Stimulated activated CD4-positive, alpha-beta T cell treated with anti-CD3 and anti-CD28 coated beads, Interleukin-1b, Interleukin-23, amount 100 ng/mL, for 1 hour (primary cell): ENCODE data around the gene PDE1C.
"Not testable (repeated sequence)": the region's sequence is repeated elsewhere in the genome, so short reads cannot be mapped to it uniquely, and the experiment has no call there.

Source experiments
- DNase-seq, 2 donors: peaks; one replicate each; pipeline ENCODE4 v3.0.0-alpha.2; 2020; ENCODE audit warnings: low read depth in 2 of 2

Gene PDE1C

GRCh38 chr7:32043688-32044087 is 26.5 kb downstream of the PDE1C start:
- no peak for DNase-seq

DNA sequence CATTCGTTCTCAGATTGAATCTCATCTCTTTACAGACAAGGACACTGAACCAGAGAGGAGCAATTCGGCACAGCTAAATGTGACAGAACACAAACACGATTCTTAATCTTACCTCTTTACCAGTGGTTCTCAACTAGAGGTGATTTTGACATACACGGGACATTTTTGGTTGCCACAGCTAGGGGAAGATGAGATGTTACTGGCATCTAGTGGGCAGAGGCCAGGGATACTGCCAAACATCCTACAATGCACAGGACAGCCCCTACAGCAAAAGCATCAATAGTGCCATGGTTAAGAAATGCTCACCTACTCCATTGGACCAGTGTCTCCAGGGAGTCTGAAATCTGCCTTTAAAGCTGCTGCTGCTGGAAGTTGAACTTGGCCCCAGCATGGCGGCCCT is 27.3 kb downstream of the PDE1C start:
- DNase-seq = no peak

GRCh38 chr7:32039000-32039756 is 31.0 kb downstream of the PDE1C start:
- no peak for DNase-seq

- DNase-seq = no peak
Observed at GRCh38 chr7:32037650-32038198, 32.5 kb downstream of the PDE1C start.

GRCh38 chr7:32036557-32036956 is 33.6 kb downstream of the PDE1C start:
- no peak for DNase-seq

GRCh38 chr7:32034052-32034451 is 36.2 kb downstream of the PDE1C start:
- DNase-seq = no peak

DNA sequence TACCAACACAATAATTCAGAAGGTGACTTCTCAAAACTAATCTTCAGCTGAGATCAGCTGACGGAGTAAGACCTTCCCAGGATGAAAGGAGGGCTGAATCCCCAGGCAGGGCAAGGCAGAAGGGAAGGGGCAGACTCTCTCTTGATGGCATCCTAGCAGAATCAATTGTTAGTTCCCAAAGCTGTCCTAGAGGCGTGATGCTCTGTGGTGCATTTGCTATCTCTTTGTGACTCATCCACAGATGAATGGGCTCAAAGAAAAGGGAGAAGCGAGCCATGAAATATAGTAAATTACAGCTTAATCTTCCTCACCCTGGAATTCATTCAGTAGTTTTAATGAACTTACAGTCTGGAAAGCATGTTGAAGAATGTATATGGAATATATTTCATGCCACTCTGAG is 37.2 kb downstream of the PDE1C start:
- DNase-seq = no peak

DNA sequence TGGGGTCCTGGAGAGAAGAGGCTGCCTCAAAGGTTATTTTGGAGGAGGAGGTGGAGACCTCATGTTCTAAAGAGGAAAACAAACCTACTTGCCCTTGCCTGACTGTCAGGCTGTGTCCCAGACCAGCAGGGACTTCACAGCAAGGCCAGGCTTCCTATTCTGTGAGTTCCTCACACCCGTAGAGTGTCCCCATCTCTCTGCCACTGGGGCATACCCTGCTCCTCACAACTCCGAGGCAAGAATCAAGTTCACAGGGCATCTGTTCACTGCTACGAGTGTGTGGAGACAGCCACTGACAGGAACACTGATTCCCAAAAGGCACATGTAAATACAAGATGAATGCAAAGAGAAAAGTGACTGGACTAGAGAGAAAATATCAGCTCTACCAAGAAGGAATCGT is 38.0 kb downstream of the PDE1C start:
- DNase-seq = no peak

DNA sequence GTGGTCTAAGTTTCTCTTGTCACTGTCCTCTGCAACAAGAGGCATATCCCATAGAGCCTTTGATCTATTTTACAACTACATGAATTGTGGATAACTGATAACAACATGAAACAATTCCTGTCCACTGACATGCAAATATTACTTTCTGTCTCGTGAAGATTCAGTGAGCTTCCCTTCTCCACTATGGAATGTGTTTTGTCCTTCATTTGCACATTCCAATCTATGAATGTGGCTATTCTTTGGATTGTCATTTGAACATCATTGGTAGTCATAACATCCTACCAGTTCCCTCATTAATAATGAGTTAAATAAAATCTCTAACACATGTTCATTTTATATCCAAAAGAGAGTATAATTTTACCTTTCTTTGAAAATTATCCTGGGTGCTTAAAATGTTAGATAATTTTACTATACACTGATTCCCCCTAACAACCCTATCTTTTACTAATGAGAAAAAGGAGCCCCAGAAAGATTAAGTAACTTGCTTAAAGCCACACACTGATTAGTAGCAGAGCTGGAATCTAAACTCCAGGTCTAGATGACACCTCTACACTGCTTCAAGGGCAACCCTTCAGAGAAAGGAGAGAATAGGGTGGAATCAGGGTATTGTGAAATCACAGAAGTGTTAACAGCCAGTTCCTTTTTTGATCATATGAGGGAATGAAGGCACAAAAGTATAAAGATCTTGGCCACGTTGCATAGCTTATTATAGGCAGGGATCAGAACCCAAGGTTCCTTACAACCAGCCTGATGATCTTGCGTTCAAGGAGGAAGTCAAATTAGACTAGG is 39.1 kb downstream of the PDE1C start:
- DNase-seq = no peak

DNA sequence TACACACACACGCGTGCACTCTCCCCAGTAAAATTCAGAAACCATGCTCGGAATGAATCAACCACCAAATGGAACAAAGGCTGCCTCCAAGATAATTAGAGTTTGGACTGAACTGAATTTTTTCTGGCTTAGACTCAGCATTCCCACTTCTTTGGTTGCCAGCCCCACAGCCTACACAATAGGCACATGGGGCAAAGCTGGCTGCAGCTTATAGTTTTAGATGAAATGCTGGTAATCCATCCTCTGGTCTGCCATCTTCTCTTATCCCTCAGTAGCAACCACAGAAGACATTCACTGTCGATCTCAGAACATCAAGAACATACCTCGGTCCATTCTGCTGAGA is 44.2 kb downstream of the PDE1C start:
- DNase-seq = no peak

GRCh38 chr7:32025381-32026082 is 44.7 kb downstream of the PDE1C start:
- DNase-seq = no peak

- no peak for DNase-seq
Observed at GRCh38 chr7:32023376-32023775, 46.8 kb downstream of the PDE1C start.

- DNase-seq = no peak
Observed at GRCh38 chr7:32022966-32023365, 47.2 kb downstream of the PDE1C start.

DNA sequence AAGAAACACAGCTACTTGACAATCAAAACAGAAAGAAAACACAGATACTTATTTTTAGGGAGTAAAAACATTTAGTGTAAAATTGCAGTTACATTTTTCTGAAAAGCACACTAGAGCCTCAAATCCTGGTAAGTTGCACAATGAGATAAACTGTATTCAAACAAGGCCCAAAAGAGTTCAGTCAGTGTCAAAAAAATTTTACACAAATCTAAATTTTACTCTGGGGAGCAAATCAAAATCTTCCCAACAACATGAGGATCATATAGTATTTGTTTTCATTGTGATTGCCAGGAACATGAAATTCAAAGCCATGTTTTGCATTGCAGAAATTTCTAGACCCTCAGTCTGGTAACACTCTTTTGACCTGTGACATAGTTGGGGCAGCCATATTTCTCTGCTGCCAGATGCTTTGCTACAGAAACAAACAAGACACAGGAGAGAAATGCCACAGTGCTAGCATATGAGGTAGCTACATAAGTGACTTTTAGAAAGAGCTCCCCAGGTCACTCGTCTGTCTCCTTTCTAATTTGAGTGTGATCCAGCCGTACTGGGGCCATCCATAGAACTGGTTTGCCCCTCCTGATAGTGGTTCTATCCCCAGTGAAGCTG is 49.6 kb downstream of the PDE1C start:
- DNase-seq = no peak

- DNase-seq = no peak
Observed at GRCh38 chr7:32018845-32019578, 51.2 kb downstream of the PDE1C start.

DNA sequence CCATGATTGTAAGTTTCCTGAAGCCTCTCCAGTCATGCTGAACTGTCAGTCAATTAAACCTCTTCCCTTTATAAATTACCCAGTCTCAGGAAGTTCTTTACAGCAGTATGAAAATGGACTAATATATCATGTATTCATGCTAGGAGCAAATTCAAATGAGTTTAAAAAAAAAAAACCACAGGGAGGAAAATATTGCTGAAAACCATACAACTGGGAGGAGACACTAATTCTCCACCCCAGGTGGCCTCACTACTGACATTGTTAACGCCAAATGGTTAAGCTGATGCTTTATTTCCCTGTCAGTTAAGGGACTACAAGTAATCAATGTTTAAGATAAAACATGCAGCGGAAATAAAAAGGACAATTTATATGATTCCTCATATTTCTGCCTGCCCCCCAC is 55.1 kb downstream of the PDE1C start:
- no peak for DNase-seq

DNA sequence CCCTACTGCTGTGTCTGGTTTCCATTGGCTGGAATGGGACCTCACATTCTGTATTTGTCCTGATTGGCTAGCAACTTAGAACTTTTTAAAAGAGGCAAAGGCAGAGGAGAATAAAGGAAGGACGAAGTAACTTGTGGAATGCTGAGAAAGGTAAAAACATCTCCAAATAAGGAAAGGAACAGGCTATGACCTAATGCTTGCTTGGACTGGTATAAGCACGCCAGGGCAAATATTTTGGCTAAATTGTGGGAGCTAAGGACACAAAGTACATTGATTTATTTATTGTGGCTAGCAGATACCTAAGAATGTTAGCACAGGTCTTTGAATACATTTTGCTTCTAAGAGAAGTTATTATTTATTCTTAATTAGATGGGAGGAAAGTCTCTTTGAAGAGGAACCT is 56.7 kb downstream of the PDE1C start:
- not testable (repeated sequence) for DNase-seq

GRCh38 chr7:32005577-32005976 is 64.6 kb downstream of the PDE1C start:
- no peak for DNase-seq

GRCh38 chr7:32001948-32002347 is 68.3 kb downstream of the PDE1C start:
- DNase-seq = no peak

- DNase-seq = no peak
Observed at GRCh38 chr7:31997423-31997822, 72.8 kb downstream of the PDE1C start.

GRCh38 chr7:31995134-31995533 is 75.1 kb downstream of the PDE1C start:
- no peak for DNase-seq
